HepG2 (cell line): ENCODE results near the gene GNAI2. TPM values are rescaled to one million over a fixed set of nuclear protein-coding genes. Genes with fewer than 3 reads are reported as not detected.
A peak's percentile ranks its signal among the peaks of the same experiment; 100 is the strongest.

ENCODE experiments used
- EHMT2 ChIP-seq: fragments of 200-600 bp; sonication (generic); IDR thresholded peaks from 2 replicates; pipeline ENCODE4 v1.7.0; 2017; ENCODE audit warnings: antibody characterized with exemption, low read depth, low read length, borderline replicate concordance
- GATAD2A ChIP-seq: IDR thresholded peaks from 2 replicates; pipeline ENCODE4 v1.6.1; 2016
- HDAC1 ChIP-seq: sonication (generic); formaldehyde crosslinking; IDR thresholded peaks from 2 replicates; pipeline ENCODE4 v1.5.1; 2020; ENCODE audit warnings: mild to moderate bottlenecking, missing genetic modification reagents
- HIVEP1 ChIP-seq: sonication (generic); formaldehyde crosslinking; IDR thresholded peaks from 2 replicates; pipeline ENCODE4 v1.4.0; 2020; ENCODE audit warnings: mild to moderate bottlenecking, missing genetic modification reagents
- MEIS2 ChIP-seq: sonication (generic); formaldehyde crosslinking; IDR thresholded peaks from 2 replicates; pipeline ENCODE4 v1.9.0; 2021; ENCODE audit warnings: mild to moderate bottlenecking, missing genetic modification reagents
- NCOA2 ChIP-seq: sonication (generic); formaldehyde crosslinking; IDR thresholded peaks from 2 replicates; pipeline ENCODE4 v1.8.0; 2022; ENCODE audit warnings: inconsistent platforms
- NCOR1 ChIP-seq: fragments of 200-600 bp; sonication (generic); IDR thresholded peaks from 2 replicates; pipeline ENCODE4 v1.7.0; 2017; ENCODE audit warnings: antibody characterized with exemption, low read length, borderline replicate concordance
- RBM39 ChIP-seq: fragments of 200-400 bp; formaldehyde crosslinking; IDR thresholded peaks from one replicate; pipeline ENCODE4 v1.6.1; 2018; ENCODE audit warnings: antibody characterized with exemption, mild to moderate bottlenecking, low read depth, low read length; ENCODE audit not compliant: poor library complexity, severe bottlenecking
- SETDB1 ChIP-seq: sonication (generic); formaldehyde crosslinking; IDR thresholded peaks from 2 replicates; pipeline ENCODE4 v1.5.1; 2020; ENCODE audit warnings: missing genetic modification reagents, mild to moderate bottlenecking, borderline replicate concordance
- SMYD3 ChIP-seq: sonication (generic); formaldehyde crosslinking; IDR thresholded peaks from 2 replicates; pipeline ENCODE4 v1.8.1; 2023; ENCODE audit warnings: mild to moderate bottlenecking, missing genetic modification reagents
- ZC3H4 ChIP-seq: sonication (generic); formaldehyde crosslinking; IDR thresholded peaks from 2 replicates; pipeline ENCODE4 v1.4.0; 2020; ENCODE audit warnings: missing genetic modification reagents, borderline replicate concordance
- ZMYM3 ChIP-seq: sonication (generic); formaldehyde crosslinking; IDR thresholded peaks from 2 replicates; pipeline ENCODE4 v1.5.1; 2020; ENCODE audit warnings: mild to moderate bottlenecking, missing genetic modification reagents
- ZNF367 ChIP-seq: sonication (generic); formaldehyde crosslinking; IDR thresholded peaks from 2 replicates; pipeline ENCODE4 v1.4.0; 2020; ENCODE audit warnings: missing genetic modification reagents, borderline replicate concordance
- ZNF451 ChIP-seq: sonication (generic); formaldehyde crosslinking; IDR thresholded peaks from 2 replicates; pipeline ENCODE4 v1.5.0; 2020; ENCODE audit warnings: mild to moderate bottlenecking, missing genetic modification reagents
- ZNF570 ChIP-seq: sonication (generic); formaldehyde crosslinking; IDR thresholded peaks from 2 replicates; pipeline ENCODE4 v1.4.0; 2020; ENCODE audit warnings: mild to moderate bottlenecking, missing genetic modification reagents, borderline replicate concordance
- ZNF598 ChIP-seq: sonication (generic); formaldehyde crosslinking; IDR thresholded peaks from 2 replicates; pipeline ENCODE4 v1.5.1; 2020; ENCODE audit warnings: mild to moderate bottlenecking, missing genetic modification reagents, borderline replicate concordance
- polyA plus RNA-seq, 8 experiments: library from polyadenylated mRNA; depleted of rRNA in 3 of 8; stranded (reverse) in 7 of 8; unstranded in 1 of 8; fragments of >200 nt; fragmentation: Illumina TruSeq in 4 of 8; extraction: Trizol in 4 of 8; gene quantifications; 2 replicates each; pipeline versions ENCODE4 v1.2.1 to v1.2.3, GENCODE V29; 2011 to 2016; ENCODE audit warnings: low read depth in 4 of 8, missing spikeins in 1 of 8, mixed read lengths in 1 of 8; ENCODE audit not compliant: insufficient read depth in 1 of 8
- total RNA-seq, 5 experiments: library from RNA; depleted of rRNA; stranded (reverse); fragments of >200 nt; fragmentation: Illumina TruSeq; extraction: Trizol; gene quantifications; 2 replicates each; pipeline ENCODE4 v1.2.3, GENCODE V29; 2016; ENCODE audit warnings: low read depth in 1 of 5
- TF ChIP-seq, protein P1 (sequence below): sonication (generic); formaldehyde crosslinking; IDR thresholded peaks from 2 replicates; pipeline ENCODE4 v1.4.0; 2020; ENCODE audit warnings: missing genetic modification reagents, borderline replicate concordance
- TF ChIP-seq, protein P2 (sequence below): sonication (generic); formaldehyde crosslinking; IDR thresholded peaks from 2 replicates; pipeline ENCODE4 v1.8.1; 2023; ENCODE audit warnings: mild to moderate bottlenecking, missing genetic modification reagents, borderline replicate concordance
- TF ChIP-seq, protein P3 (sequence below): sonication (generic); formaldehyde crosslinking; IDR thresholded peaks from 2 replicates; pipeline ENCODE4 v1.8.1; 2023; ENCODE audit warnings: mild to moderate bottlenecking, missing genetic modification reagents
- TF ChIP-seq, protein P4 (sequence below): sonication (generic); formaldehyde crosslinking; IDR thresholded peaks from 2 replicates; pipeline ENCODE4 v1.4.0; 2020; ENCODE audit warnings: missing genetic modification reagents, mild to moderate bottlenecking, borderline replicate concordance
- TF ChIP-seq, protein P5 (sequence below): sonication (generic); formaldehyde crosslinking; IDR thresholded peaks from 2 replicates; pipeline ENCODE4 v1.5.0; 2020; ENCODE audit warnings: missing genetic modification reagents, mild to moderate bottlenecking, borderline replicate concordance
- TF ChIP-seq, protein P6 (sequence below): sonication (generic); formaldehyde crosslinking; IDR thresholded peaks from 2 replicates; pipeline ENCODE4 v1.4.0; 2020; ENCODE audit warnings: mild to moderate bottlenecking, low read depth, missing genetic modification reagents

GNAI2 gene
- total and polyA plus RNA-seq, 2 of the 13 experiments (the other 11 are each of a cell fraction or from before 2014, with no cell fraction given) = 51.1 to 66.2 TPM

DNA sequence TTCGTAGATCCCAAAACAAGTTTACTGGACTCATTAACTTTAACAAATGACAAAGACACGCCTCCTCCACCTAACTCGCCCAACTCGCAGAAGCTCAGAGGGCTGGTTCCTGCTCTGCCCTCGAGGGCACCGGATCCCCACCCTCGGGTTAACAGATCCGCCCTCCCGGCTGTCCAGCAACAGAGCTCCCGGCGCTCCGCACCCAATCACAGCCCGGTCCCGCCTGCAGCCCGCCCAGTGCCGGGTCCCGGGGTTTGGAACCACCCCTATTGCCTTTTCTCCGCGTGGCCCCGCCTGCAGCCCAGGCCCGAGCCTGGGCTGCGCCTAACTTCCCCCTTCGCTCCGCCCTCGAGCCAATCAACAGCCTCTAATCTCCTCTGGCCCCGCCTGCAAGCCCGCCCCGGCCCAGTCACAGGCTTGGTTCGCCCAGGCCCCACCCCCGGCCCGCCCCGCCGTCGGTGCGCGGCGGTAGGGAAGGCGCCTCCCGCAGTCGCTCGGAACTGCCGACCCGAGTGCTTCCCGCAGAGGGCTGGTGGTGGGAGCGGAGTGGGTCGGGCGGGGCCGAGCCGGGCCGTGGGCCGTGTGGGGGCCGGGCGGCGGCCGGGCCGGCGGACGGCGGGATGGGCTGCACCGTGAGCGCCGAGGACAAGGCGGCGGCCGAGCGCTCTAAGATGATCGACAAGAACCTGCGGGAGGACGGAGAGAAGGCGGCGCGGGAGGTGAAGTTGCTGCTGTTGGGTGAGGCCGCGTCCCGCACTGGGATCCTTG, at the start of gene GNAI2 (continued):
- TF ChIP-seq, protein P1, sequence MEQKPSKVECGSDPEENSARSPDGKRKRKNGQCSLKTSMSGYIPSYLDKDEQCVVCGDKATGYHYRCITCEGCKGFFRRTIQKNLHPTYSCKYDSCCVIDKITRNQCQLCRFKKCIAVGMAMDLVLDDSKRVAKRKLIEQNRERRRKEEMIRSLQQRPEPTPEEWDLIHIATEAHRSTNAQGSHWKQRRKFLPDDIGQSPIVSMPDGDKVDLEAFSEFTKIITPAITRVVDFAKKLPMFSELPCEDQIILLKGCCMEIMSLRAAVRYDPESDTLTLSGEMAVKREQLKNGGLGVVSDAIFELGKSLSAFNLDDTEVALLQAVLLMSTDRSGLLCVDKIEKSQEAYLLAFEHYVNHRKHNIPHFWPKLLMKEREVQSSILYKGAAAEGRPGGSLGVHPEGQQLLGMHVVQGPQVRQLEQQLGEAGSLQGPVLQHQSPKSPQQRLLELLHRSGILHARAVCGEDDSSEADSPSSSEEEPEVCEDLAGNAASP = no peak
- TF ChIP-seq GATAD2A (CRISPR knock-in tag) = no peak
- TF ChIP-seq ZNF451 = no peak
- TF ChIP-seq, protein P2, sequence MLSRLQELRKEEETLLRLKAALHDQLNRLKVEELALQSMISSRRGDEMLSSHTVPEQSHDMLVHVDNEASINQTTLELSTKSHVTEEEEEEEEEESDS = no peak
- TF ChIP-seq HDAC1 (CRISPR knock-in tag) = peak; percentile 64
- TF ChIP-seq RBM39 = peak; percentile 33
- no peak for TF ChIP-seq HIVEP1 (CRISPR knock-in tag)
- no peak; the same call in 1 of the 2 replicates for TF ChIP-seq ZMYM3 (CRISPR knock-in tag)
- no peak for TF ChIP-seq ZNF598
- TF ChIP-seq, protein P3, sequence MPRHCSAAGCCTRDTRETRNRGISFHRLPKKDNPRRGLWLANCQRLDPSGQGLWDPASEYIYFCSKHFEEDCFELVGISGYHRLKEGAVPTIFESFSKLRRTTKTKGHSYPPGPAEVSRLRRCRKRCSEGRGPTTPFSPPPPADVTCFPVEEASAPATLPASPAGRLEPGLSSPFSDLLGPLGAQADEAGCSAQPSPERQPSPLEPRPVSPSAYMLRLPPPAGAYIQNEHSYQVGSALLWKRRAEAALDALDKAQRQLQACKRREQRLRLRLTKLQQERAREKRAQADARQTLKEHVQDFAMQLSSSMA = no peak
- no peak for TF ChIP-seq SMYD3
- TF ChIP-seq NCOA2 = no peak
- no peak for TF ChIP-seq ZNF570 (CRISPR knock-in tag)
- TF ChIP-seq, protein P4, sequence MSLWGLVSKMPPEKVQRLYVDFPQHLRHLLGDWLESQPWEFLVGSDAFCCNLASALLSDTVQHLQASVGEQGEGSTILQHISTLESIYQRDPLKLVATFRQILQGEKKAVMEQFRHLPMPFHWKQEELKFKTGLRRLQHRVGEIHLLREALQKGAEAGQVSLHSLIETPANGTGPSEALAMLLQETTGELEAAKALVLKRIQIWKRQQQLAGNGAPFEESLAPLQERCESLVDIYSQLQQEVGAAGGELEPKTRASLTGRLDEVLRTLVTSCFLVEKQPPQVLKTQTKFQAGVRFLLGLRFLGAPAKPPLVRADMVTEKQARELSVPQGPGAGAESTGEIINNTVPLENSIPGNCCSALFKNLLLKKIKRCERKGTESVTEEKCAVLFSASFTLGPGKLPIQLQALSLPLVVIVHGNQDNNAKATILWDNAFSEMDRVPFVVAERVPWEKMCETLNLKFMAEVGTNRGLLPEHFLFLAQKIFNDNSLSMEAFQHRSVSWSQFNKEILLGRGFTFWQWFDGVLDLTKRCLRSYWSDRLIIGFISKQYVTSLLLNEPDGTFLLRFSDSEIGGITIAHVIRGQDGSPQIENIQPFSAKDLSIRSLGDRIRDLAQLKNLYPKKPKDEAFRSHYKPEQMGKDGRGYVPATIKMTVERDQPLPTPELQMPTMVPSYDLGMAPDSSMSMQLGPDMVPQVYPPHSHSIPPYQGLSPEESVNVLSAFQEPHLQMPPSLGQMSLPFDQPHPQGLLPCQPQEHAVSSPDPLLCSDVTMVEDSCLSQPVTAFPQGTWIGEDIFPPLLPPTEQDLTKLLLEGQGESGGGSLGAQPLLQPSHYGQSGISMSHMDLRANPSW = no peak
- TF ChIP-seq, protein P5, sequence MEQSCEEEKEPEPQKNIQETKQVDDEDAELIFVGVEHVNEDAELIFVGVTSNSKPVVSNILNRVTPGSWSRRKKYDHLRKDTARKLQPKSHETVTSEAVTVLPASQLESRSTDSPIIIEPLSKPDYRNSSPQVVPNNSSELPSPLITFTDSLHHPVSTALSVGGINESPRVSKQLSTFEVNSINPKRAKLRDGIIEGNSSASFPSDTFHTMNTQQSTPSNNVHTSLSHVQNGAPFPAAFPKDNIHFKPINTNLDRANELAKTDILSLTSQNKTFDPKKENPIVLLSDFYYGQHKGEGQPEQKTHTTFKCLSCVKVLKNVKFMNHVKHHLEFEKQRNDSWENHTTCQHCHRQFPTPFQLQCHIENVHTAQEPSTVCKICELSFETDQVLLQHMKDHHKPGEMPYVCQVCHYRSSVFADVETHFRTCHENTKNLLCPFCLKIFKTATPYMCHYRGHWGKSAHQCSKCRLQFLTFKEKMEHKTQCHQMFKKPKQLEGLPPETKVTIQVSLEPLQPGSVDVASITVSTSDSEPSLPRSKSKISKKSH = no peak
- TF ChIP-seq NCOR1 = no peak
- TF ChIP-seq ZC3H4 (CRISPR knock-in tag) = no peak
- 0 out of 2 replicates have a peak, but pooled peaks have one; percentile 13 for TF ChIP-seq MEIS2 (CRISPR knock-in tag)
- no peak for TF ChIP-seq ZNF367 (CRISPR knock-in tag)
- TF ChIP-seq EHMT2 = no peak
- TF ChIP-seq, protein P6, sequence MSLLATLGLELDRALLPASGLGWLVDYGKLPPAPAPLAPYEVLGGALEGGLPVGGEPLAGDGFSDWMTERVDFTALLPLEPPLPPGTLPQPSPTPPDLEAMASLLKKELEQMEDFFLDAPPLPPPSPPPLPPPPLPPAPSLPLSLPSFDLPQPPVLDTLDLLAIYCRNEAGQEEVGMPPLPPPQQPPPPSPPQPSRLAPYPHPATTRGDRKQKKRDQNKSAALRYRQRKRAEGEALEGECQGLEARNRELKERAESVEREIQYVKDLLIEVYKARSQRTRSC = no peak
- TF ChIP-seq SETDB1 (CRISPR knock-in tag) = no peak
